ENCODE data around the gene TBC1D22A. TPM values are rescaled to one million over a fixed set of nuclear protein-coding genes. Genes with fewer than 3 reads are reported as not detected.

TBC1D22A gene
- total and polyA plus RNA-seq, 9 of the 15 experiments (the other 6 are each of a cell fraction or from before 2014, with no cell fraction given): 0.20 to 11.5 (median 5.2) TPM

- TF ChIP-seq HSF4 (CRISPR knock-in tag; IDR thresholded peaks at IDR 0.05; ENCODE audit: borderline replicate concordance): no peak
- TF ChIP-seq NUFIP1 (IDR thresholded peaks at IDR 0.05; ENCODE audit: partially characterized antibody): no peak
- TF ChIP-seq MTF1 (CRISPR knock-in tag; IDR thresholded peaks at IDR 0.05; ENCODE audit: borderline replicate concordance): no peak
- no peak for TF ChIP-seq SMARCB1 (IDR thresholded peaks at IDR 0.05; ENCODE audit: insufficient read length, low read depth)
- TF ChIP-seq ETS1 (conservative IDR thresholded peaks at IDR 0.05; ENCODE audit: control insufficient read depth, low read depth, low read length): no peak
- no peak for TF ChIP-seq ZNF589 (CRISPR knock-in tag; IDR thresholded peaks at IDR 0.05; ENCODE audit: low read depth)
- no peak for TF ChIP-seq MYC (IDR thresholded peaks at IDR 0.05; ENCODE audit: low read depth, low read length)
- TF ChIP-seq MYC (CRISPR knock-in tag; IDR thresholded peaks at IDR 0.05; ENCODE audit: borderline replicate concordance, low read depth): no peak
Observed at GRCh38 chr22:46931881-46932280, 169.4 kb downstream of the TBC1D22A start (continued).

GRCh38 chr22:46933040-46933930 lies 170.8 kb downstream of the TBC1D22A start:
- no peaks in the 10 kb centered on the region for H3K9me3 ChIP-seq (replicated peaks; ENCODE audit: control insufficient read depth, insufficient read depth, low read depth, low read length)
- no peak for DNase-seq (ENCODE audit: extremely low read depth in 1 of 4, low spot score in 3 of 4)
- H3K27ac ChIP-seq (ENCODE audit: extremely low read depth, low read depth, low read length): peak overlapping the region; percentile 97; the same call in 2 of the 3 replicates
- no peaks in the 10 kb centered on the region for H3K27me3 ChIP-seq (ENCODE audit: control insufficient read depth in 2 of 2, insufficient read depth in 2 of 2, low read length in 2 of 2)
- H3K4me3 ChIP-seq: no peak overlapping the region
- H3K4me2 ChIP-seq (ENCODE audit: insufficient read depth, low read length): no peak overlapping the region
- no peaks in the 10 kb centered on the region for H3K36me3 ChIP-seq (ENCODE audit: control insufficient read depth, insufficient read depth, low read length)
- no peak overlapping the region for H2AFZ ChIP-seq (ENCODE audit: low read depth, low read length)
- ATAC-seq: no peak
- WGBS (ENCODE audit: insufficient coverage, low coverage, missing lambda C conversion rate): 76% methylated on average over 9 of the region's 11 CpGs
- BruUV-seq (replicated peaks): no TSS peak
- H3K79me2 ChIP-seq (ENCODE audit: control insufficient read depth, insufficient read depth, low read length): peaks cover 9% of the 10 kb centered on the region
- POLR2A ChIA-PET: no interaction called here
- peaks cover 27 to 35% of the 10 kb centered on the region in 2 experiments for H3K4me1 ChIP-seq (replicated peaks in 1 of 2; ENCODE audit: control insufficient read depth in 2 of 2, insufficient read depth in 2 of 2, low read length in 2 of 2)
- H3K9me1 ChIP-seq (ENCODE audit: control insufficient read depth, insufficient read depth, low read length): peaks cover 2% of the 10 kb centered on the region
- 0 out of 2 replicates have a peak, but pooled peaks cover 4% of the 10 kb centered on the region for H4K20me1 ChIP-seq (replicated peaks; ENCODE audit: control insufficient read depth, insufficient read depth, low read length)
- intact Hi-C loops (cut with micrococcal nuclease) (no loop called here), in situ Hi-C loops (cut with MboI) (no loop called here)
- peak overlapping the region in 1 of 2 experiments; percentile 75; a peak in 2 of 4 replicates for H3K9ac ChIP-seq (ENCODE audit: insufficient read depth in 1 of 2, low read depth in 2 of 2, low read length in 2 of 2)
- no peak for FAIRE-seq
- CTCF ChIA-PET (ENCODE audit: low intra/inter-chr PET ratio): no interaction called here
- no peak for TF ChIP-seq CREB3 (tag; conservative IDR thresholded peaks at IDR 0.05; ENCODE audit: low read depth)
- no peak for TF ChIP-seq ZBTB33 (CRISPR knock-in tag; IDR thresholded peaks at IDR 0.05)
- TF ChIP-seq MIER1 (IDR thresholded peaks at IDR 0.05; ENCODE audit: low read depth): no peak
- TF ChIP-seq ZBTB17 (CRISPR knock-in tag; IDR thresholded peaks at IDR 0.05): no peak

Data from K562 (cell line).